Kidney (tissue), 14 donors: ENCODE measurements around the gene SUPT4H1. TPM values are rescaled to one million over a fixed set of nuclear protein-coding genes. Genes with fewer than 3 reads are reported as not detected.

ENCODE experiments used
- DNase-seq, 5 donors: peaks; one replicate each; pipeline ENCODE4 v3.0.0-alpha.2; 2013 to 2020
- FAIRE-seq: peaks from 2 replicates; lab custom pipeline; 2012; peaks lifted over from hg19 to GRCh38; lab: Jason Lieb, UNC
- H3K27ac ChIP-seq, 2 donors: one replicate each; pipeline ENCODE4 v1.7.0; 2013; ENCODE audit warnings: low read depth in 2 of 2, low read length in 2 of 2, inconsistent platforms in 1 of 2
- H3K27me3 ChIP-seq: one replicate; pipeline ENCODE4 v1.7.1; 2013; ENCODE audit warnings: low read length, inconsistent platforms; ENCODE audit not compliant: control insufficient read depth, insufficient read depth
- H3K36me3 ChIP-seq, 3 donors: one replicate each; pipeline versions ENCODE4 v1.7.0 to v1.7.1; 2013; ENCODE audit warnings: low read length in 3 of 3, control low read depth in 1 of 3, inconsistent platforms in 1 of 3; ENCODE audit not compliant: insufficient read depth in 3 of 3, control insufficient read depth in 2 of 3
- H3K4me1 ChIP-seq, 3 donors: one replicate each; pipeline versions ENCODE4 v1.7.0 to v1.7.1; 2013; ENCODE audit warnings: low read length in 3 of 3, inconsistent platforms in 1 of 3, low read depth in 1 of 3; ENCODE audit not compliant: control insufficient read depth in 2 of 3, insufficient read depth in 2 of 3
- H3K4me3 ChIP-seq, 3 donors: one replicate each; pipeline versions ENCODE4 v1.7.0 to v1.8.1; 2013; ENCODE audit warnings: low read length in 3 of 3, control low read depth in 1 of 3, inconsistent platforms in 1 of 3
- H3K9ac ChIP-seq, 3 donors: one replicate each; pipeline versions ENCODE4 v1.7.0 to v1.7.1; 2013; ENCODE audit warnings: low read length in 3 of 3, control low read depth in 1 of 3, inconsistent platforms in 1 of 3
- H3K9me3 ChIP-seq, 3 donors: one replicate each; pipeline versions ENCODE4 v1.7.0 to v1.7.1; 2013; ENCODE audit warnings: low read length in 3 of 3, control low read depth in 1 of 3, inconsistent platforms in 1 of 3; ENCODE audit not compliant: control insufficient read depth in 2 of 3, insufficient read depth in 1 of 3
- CTCF ChIP-seq: IDR thresholded peaks from 3 replicates; pipeline ENCODE4 v1.5.1; 2012; ENCODE audit warnings: mild to moderate bottlenecking, moderate library complexity, borderline replicate concordance; ENCODE audit not compliant: insufficient read depth; ENCODE audit errors: extremely low read depth
- intact Hi-C: fragments of 100-400 bp; cut with DNase I; formaldehyde crosslinking; loops from one replicate; pipeline ENCODE4 v1.11.1; 2022
- polyA plus RNA-seq: library from polyadenylated mRNA; stranded (reverse); fragments of 350-450 nt; fragmentation: Illumina TruSeq; extraction: RNeasy Lipid Tissue Mini Kit (QIAGEN cat#74804); gene quantifications from one replicate; pipeline ENCODE4 v1.2.3, GENCODE V29; 2014; ENCODE audit warnings: low read depth, low replicate concordance; ENCODE audit not compliant: insufficient read depth
- total RNA-seq: library from RNA; stranded (reverse); fragmentation: NEBNext Ultra II Directional; extraction: Animal tissue kit (Norgen Biotek cat#: 25700); gene quantifications from one replicate; pipeline ENCODE4 v1.2.1, GENCODE V29; 2021
- donor health status: control.
- donor health status: control.
- donor health status: control.
- donor health status: control.
- donor health status: control.
- donor health status: DM: yes; HTN: yes; CAD: no.
- donor health status: Normal renal cell carcinoma (clear cell type).

Gene SUPT4H1
- total and polyA plus RNA-seq, 2 donors from 2014 or later: 60.5 to 129 TPM

DNA sequence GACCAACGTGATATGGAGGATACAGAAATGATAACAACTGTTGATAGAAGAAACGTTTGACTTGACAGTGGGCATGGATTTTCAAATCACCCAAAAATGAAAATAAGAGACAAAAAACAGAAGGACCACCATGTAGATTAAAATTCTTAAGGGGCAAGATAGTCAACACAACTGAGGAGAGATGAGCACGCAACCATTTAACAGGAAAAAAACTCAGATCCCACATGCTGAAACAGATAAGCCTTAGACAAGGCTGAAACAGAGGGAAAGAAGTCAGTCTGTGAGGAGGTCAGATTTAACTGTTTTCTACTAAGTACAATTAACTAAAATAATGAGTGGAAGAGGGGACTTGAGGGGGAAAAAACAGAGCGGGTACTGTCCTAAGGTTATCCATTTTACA, 44.2 kb upstream of the SUPT4H1 start:
- Histone ChIP-seq H3K27ac (no peak overlapping the region), H3K27me3 (no peaks in the 10 kb centered on the region), H3K9ac (no peak overlapping the region), H3K4me3 (no peak overlapping the region), H3K4me1 (peaks cover 0 to 11% (median 4%) of the 10 kb centered on the region in 3 donors), H3K9me3 (no peaks in the 10 kb centered on the region), H3K36me3 (no peaks in the 10 kb centered on the region)
- intact Hi-C loops: no loop called here
- no peak for TF ChIP-seq CTCF
- FAIRE-seq (no peak), DNase-seq (no peak)

- Histone ChIP-seq H3K9ac (no peak overlapping the region), H3K27me3 (no peaks in the 10 kb centered on the region), H3K4me1 (peaks cover 0 to 15% (median 7%) of the 10 kb centered on the region in 3 donors), H3K9me3 (no peaks in the 10 kb centered on the region), H3K4me3 (no peak overlapping the region), H3K36me3 (no peaks in the 10 kb centered on the region), H3K27ac (no peak overlapping the region)
- intact Hi-C loops: no loop called here
- FAIRE-seq: no peak
- TF ChIP-seq CTCF: no peak
- no peak for DNase-seq
Observed at GRCh38 chr17:58394534-58395223, 42.7 kb upstream of the SUPT4H1 start.

- H3K9me3 ChIP-seq: no peaks in the 10 kb centered on the region
- FAIRE-seq: peak; percentile 69
- peak overlapping the region; percentile 58 to 70 for H3K27ac ChIP-seq
- no peak overlapping the region for H3K9ac ChIP-seq
- no peak for TF ChIP-seq CTCF
- peaks cover 3 to 15% (median 10%) of the 10 kb centered on the region in 3 donors for H3K4me1 ChIP-seq
- no peaks in the 10 kb centered on the region for H3K36me3 ChIP-seq
- DNase-seq: peak; percentile 79 to 95 (median 86)
- intact Hi-C loops: no loop called here
- H3K4me3 ChIP-seq: peak overlapping the region in 2 of 3 donors; percentile 14 to 20
- H3K27me3 ChIP-seq: no peaks in the 10 kb centered on the region
Observed at GRCh38 chr17:58391302-58391984, 39.4 kb upstream of the SUPT4H1 start.
